ENCODE results near the gene OTOA.
"Not testable (repeated sequence)": the region's sequence is repeated elsewhere in the genome, so short reads cannot be mapped to it uniquely, and the experiment has no call there.

OTOA gene

DNA sequence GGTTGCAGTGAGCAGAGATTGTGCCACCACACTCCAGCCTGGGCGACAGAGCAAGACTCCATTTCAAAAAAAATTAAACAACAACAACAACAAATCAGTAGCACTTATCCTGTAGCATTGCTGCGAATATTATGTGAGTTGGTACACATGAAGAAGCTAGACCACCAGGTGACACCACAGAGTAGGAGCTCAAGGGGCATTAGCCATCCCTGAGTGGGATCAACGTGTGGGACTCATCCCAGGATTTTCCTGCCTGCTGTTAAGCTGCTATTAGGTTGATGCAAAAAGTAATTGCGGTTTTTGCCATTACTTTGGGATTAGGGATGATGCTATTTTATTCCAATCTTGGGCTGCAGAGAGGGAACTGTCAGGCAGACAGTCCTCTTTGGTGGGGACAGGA lies 47.2 kb downstream of the OTOA start:
- DNase-seq, result no peak
- Mint-ChIP-seq H3K27me3 (no peaks in the 10 kb centered on the region), H3K4me3 (no peak overlapping the region), H3K9me3 (no peaks in the 10 kb centered on the region), H3K36me3 (ENCODE audit: low read depth) (no peaks in the 10 kb centered on the region), H3K4me1 (ENCODE audit: low read depth) (peaks cover 6% of the 10 kb centered on the region), H3K27ac (no peak overlapping the region)

DNA sequence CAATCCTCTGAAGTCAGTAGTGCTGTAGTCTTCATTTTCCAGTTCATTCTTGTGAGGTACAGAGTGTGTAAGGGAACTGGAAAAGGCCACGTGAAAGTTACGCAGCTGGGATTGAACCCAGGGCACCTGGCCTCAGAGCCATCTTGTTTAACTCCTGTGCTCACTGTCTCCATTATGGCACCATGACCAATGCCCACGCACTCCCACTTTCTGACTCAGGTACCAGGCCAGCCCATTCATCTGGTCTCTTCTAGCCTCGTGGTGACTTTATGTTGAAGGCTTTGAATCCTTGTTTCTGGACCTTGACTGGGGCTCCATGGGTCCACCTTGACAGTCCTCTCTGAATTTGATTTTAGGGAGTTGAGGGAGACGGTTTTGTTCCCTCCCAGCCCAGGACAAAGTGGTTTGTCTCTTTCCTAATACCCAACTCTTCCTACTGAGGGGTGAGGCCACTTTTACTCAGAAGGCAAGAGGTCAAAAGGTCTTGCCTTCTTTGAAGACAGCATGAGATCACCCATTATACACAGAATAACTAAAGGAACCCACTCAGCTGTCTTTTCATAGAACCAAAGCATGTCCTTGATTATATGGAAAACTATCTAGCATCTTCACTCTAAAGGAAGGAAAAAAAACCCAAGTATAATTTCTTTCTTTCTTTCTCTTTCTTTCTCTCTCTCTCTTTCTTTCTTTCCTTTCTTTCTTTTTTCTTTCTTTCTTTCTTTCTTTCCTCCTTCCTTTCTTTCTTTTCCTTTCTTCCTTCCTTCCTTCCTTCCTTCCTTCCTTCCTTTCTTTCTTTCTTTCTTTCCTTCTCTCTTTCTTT lies 50.0 kb downstream of the OTOA start:
- Mint-ChIP-seq H3K4me1 (ENCODE audit: low read depth) (peaks cover 2% of the 10 kb centered on the region), H3K27me3 (no peaks in the 10 kb centered on the region), H3K4me3 (no peak overlapping the region), H3K27ac (no peak overlapping the region), H3K36me3 (ENCODE audit: low read depth) (no peaks in the 10 kb centered on the region), H3K9me3 (no peaks in the 10 kb centered on the region)
- no peak for DNase-seq

DNA sequence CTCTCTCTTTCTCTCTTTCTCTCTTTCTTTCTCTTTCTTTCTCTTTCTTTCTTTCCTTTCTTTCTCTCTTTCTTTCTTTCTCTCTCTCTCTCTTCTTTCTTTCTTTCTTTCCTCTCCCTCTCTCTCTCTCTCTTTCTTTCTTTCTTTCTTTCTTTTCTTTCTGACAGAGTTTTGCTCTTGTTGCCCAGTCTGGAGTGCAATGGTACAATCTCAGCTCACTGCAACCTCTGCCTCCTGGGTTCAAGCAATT lies 50.5 kb downstream of the OTOA start:
- not testable (repeated sequence) for H3K36me3 Mint-ChIP-seq (ENCODE audit: low read depth); H3K4me3 Mint-ChIP-seq; H3K4me1 Mint-ChIP-seq (ENCODE audit: low read depth); H3K27ac Mint-ChIP-seq; DNase-seq; H3K9me3 Mint-ChIP-seq; H3K27me3 Mint-ChIP-seq

DNA sequence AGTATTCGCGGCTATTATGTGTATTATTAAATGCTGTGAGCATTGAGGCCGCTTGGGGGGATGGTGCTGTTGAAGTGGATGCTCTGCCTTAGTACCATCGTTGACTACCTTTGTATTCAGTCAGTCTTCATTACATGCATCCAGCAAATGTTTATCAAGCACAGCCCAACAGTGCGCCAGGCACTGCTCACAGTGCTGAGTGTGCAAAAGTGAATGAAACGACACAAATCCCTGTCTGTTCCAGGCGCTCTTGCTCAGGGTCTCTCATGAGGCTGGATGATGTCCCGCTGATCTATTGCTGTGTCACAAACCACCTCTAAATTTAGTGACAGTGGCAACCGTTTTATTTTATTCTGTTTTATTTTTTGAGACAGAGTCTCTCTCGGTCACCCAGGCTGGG lies 53.8 kb downstream of the OTOA start:
- H3K36me3 Mint-ChIP-seq (ENCODE audit: low read depth), result no peaks in the 10 kb centered on the region
- DNase-seq, result no peak
- peaks cover 2% of the 10 kb centered on the region for H3K4me1 Mint-ChIP-seq (ENCODE audit: low read depth)

DNA sequence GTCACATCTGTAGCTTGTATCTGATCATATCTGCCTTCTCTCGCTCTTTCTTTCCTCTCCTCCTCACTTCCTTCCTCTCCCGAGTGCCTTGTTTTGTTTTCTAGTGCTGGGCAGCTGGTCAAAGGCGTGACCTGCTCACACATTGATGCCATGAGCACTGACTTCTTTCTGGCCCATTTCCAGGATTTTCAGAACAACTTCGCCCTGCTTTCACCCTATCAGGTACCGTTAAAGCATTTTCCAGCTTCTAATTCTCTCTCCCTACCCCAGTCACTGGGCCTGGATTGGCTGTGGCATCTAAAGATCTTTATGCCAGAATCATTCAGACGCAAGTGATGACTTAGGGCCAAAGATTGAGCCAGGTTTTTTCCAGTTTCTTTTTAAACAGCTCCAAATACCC lies 55.5 kb downstream of the OTOA start:
- Mint-ChIP-seq H3K4me1 (ENCODE audit: low read depth) (peaks cover 5% of the 10 kb centered on the region), H3K27me3 (no peaks in the 10 kb centered on the region)

More for the DNA sequence above, 53.8 kb downstream of the OTOA start:
- no peak overlapping the region for H3K27ac Mint-ChIP-seq
- H3K4me3 Mint-ChIP-seq, result no peak overlapping the region
- no peaks in the 10 kb centered on the region for H3K9me3 Mint-ChIP-seq
- no peaks in the 10 kb centered on the region for H3K27me3 Mint-ChIP-seq

DNA sequence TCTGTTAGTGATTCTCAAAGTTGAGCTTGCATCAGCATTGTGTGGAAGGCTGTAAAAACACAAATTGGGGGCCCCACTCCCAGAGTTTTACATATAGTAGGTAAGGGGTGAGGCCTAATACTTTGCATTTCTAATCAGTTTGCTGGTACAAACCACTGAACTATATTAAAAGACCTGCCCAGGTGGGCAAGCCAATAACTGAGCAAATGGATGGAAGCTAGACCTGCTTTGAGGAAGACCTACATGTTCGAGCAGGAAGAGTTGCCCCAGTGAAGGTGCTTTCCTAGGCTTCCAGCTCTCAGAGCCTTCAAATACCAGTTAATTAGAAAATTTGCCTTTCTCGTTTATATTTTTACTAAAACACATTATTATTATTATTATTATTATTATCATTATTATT lies 56.8 kb downstream of the OTOA start:
- Mint-ChIP-seq H3K36me3 (ENCODE audit: low read depth) (no peaks in the 10 kb centered on the region), H3K27me3 (peaks cover 3% of the 10 kb centered on the region), H3K9me3 (peaks cover 4% of the 10 kb centered on the region), H3K27ac (no peak overlapping the region), H3K4me3 (no peak overlapping the region), H3K4me1 (ENCODE audit: low read depth) (peaks cover 5% of the 10 kb centered on the region)
- no peak for DNase-seq

More for the DNA sequence above, 55.5 kb downstream of the OTOA start:
- no peak overlapping the region for H3K27ac Mint-ChIP-seq
- H3K9me3 Mint-ChIP-seq, result peaks cover 4% of the 10 kb centered on the region
- H3K36me3 Mint-ChIP-seq (ENCODE audit: low read depth), result no peaks in the 10 kb centered on the region
- no peak overlapping the region for H3K4me3 Mint-ChIP-seq
- no peak for DNase-seq

DNA sequence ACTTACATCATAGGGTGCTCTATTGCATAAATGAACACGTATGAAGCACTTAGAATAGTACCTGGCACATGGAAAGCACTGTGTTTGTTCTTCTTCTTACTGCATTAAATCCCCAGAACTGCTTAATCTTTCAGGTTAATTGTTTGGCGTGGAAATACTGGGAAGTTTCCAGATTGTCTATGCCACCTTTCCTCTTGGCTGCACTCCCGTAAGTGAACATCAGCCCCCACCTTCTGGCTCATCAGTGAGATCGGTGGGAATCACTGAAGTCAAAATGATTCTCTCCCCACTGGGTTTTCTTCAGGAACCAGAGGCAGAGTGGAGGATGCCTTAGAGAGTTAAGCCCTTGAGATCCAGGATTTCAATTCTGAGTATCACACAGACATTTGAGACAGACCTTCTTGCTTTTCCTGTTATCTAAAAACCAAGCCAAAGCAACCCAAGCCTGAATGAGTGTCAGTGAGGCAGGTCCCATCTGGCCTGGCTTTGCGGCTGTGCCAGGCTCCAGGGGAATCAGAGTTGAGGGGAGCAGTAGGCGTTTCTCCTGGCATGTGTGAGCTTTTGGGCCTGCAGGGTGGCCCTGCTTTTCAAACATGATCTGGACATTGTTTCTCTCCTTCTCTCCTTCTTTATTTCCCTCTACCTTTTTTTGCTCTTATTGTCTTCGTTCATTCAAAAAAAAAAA lies 59.1 kb downstream of the OTOA start:
- Mint-ChIP-seq H3K27ac (no peak overlapping the region), H3K36me3 (ENCODE audit: low read depth) (no peaks in the 10 kb centered on the region), H3K27me3 (peaks cover 13% of the 10 kb centered on the region), H3K4me3 (no peak overlapping the region), H3K9me3 (peaks cover 4% of the 10 kb centered on the region), H3K4me1 (ENCODE audit: low read depth) (peaks cover 12% of the 10 kb centered on the region)
- DNase-seq, result no peak

DNA sequence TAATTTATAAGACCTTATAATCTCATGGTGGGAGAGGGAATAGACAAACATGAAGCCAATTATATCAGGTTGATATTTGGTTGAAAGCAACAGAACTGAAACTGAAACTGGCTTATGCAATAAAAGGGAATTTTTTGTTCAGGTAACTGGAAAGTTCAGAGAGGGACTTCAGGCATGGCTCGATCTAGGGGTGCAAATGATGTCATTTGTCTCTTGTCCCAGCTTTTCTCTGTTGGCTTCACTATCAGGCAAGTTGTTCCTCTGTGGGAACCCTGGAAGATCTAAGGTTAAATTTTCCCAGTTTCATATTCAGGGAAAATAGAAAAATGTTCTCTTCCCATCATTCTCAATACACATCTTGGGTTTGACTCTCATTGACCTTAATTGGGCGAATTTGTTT lies 59.8 kb downstream of the OTOA start:
- Mint-ChIP-seq H3K27ac (no peak overlapping the region), H3K36me3 (ENCODE audit: low read depth) (no peaks in the 10 kb centered on the region), H3K4me1 (ENCODE audit: low read depth) (peaks cover 16% of the 10 kb centered on the region), H3K4me3 (no peak overlapping the region), H3K27me3 (peaks cover 17% of the 10 kb centered on the region), H3K9me3 (peaks cover 4% of the 10 kb centered on the region)
- no peak for DNase-seq

DNA sequence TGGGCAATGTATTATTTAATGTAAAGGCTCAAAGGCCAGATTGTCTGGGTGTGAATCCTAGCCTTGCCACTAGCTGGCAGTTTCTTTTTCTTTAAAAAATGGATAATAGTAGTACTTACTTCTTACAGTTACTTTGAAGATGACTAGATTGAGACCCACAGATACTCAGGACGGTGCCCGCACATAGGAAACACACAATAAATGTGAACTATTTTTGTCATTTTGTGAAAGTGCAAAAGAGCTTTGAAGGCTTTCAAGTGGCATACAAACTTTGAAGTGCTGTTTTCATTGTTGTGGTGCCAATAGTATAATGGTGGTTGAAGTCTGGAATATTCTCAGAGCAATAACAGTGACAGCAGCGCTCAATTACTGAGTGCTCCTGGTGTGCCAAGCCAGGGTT lies 63.6 kb downstream of the OTOA start:
- Mint-ChIP-seq H3K27me3 (peaks cover 23% of the 10 kb centered on the region), H3K4me3 (no peak overlapping the region), H3K4me1 (ENCODE audit: low read depth) (peaks cover 16% of the 10 kb centered on the region), H3K27ac (no peak overlapping the region), H3K36me3 (ENCODE audit: low read depth) (no peaks in the 10 kb centered on the region), H3K9me3 (peaks cover 4% of the 10 kb centered on the region)
- DNase-seq, result no peak

DNA sequence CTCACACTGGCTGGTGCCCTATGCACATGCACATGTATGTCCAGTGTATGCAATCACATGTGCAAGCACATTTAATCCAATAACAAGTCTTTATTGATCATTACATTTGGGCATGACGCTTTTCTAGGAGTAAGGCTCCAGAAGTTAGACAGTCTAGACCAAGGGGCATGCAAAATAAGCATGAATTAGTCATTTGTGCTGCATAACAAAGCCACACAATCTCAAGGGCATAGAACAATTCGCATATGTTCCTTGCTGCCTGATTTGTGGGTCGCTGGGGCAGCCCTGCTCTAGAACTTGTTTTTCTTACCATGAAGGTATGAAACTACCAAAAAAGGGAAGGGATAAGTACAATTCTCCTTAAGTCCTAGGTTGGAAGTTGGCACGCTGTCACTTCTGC lies 67.5 kb downstream of the OTOA start:
- H3K27me3 Mint-ChIP-seq, result peaks cover 15% of the 10 kb centered on the region
- H3K27ac Mint-ChIP-seq, result not testable (repeated sequence)

DNA sequence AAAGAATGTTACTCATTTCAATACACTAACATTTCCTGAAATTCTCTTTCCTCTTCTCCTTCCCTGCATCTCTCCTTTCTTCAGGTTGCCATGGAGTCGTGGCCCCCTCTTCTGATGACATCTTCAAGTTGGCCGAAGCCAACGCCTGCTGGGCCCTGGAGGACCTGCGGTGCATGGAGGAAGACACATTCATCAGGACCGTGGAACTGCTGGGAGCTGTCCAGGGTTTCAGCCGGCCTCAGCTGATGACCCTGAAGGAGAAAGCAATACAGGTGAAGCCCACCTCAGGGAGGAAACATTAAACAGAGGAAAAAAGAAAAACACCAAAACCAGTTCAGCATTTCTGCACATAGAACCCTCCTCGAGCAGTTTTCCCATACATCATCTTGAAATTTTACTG lies 76.9 kb downstream of the OTOA start:
- H3K4me1 Mint-ChIP-seq (ENCODE audit: low read depth); H3K36me3 Mint-ChIP-seq (ENCODE audit: low read depth); H3K4me3 Mint-ChIP-seq; DNase-seq; H3K27ac Mint-ChIP-seq; H3K27me3 Mint-ChIP-seq; H3K9me3 Mint-ChIP-seq: not testable (repeated sequence)

More for the DNA sequence above, 67.5 kb downstream of the OTOA start:
- H3K9me3 Mint-ChIP-seq; H3K4me3 Mint-ChIP-seq; H3K36me3 Mint-ChIP-seq (ENCODE audit: low read depth); DNase-seq: not testable (repeated sequence)
- peaks cover 11% of the 10 kb centered on the region for H3K4me1 Mint-ChIP-seq (ENCODE audit: low read depth)

DNA sequence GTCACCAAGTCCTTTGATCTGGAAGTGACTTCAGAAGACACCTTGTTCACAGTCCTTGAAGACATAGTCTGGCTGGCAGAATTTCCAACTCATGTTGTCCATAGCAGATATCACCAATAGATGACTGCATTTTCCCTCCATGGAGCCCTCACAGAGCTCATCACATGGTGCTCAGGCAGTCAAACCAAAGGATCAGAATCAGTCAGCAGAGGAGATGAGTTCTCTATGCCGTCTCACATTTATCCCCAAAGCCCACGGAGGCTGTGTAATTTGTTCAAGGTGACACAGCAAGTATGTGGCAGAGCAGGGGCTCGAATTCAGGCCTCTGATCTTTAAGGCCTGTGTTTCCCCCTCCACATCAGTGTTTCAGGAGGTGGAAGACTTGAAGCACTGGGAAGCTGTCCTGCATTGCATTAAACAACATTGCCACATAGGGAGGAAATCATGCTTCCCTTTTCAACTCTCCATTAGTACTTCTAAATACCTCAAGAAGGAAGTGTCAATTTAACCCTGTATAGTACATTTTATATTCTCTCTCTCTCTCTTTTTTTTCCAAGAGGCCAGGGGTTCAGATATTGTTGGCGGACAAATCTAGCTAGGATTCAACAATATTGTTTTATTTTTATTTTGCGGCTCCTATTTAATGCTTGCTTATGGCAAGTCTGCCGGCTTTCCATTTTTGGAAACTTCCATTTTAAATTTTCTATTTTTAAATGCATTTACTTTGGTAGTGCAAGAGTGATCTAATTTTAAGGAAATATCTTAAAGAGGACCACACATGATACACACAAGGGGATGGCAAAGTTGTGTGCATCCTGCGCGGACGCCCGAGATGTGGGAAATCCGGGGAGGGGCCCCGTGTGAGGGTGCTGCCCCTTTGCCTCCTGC lies 92.7 kb downstream of the OTOA start:
- DNase-seq; H3K9me3 Mint-ChIP-seq; H3K4me1 Mint-ChIP-seq (ENCODE audit: low read depth); H3K27ac Mint-ChIP-seq; H3K4me3 Mint-ChIP-seq; H3K36me3 Mint-ChIP-seq (ENCODE audit: low read depth): not testable (repeated sequence)
- H3K27me3 Mint-ChIP-seq, result peaks cover 10% of the 10 kb centered on the region

DNA sequence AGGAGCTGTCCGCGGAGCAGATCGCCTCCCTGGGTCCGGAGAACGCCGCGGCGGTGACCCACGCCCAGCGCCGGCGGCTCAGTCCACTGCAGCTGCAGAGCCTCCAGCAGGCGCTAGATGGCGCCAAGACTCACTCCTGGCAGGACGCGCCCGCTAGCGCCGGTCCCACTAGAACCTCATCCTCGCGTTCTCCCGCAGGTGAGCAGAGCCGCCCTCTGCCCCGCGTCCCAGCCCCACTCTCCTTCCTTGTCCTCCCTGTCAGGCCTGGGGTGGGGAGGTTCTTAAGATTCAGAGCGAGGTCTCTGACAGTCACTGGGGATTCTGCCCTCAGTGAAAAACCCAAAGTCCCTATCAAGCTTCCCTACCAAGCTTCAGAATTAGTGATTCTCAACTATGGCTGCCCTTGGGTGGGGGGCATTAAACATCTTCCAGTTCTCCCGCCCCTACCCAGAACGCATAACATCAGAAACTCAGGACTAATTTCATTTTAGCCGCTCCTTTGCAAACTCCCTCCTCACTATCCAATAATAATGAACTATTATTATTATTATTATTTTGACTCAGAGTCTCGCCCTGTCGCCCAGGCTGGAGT lies 93.4 kb downstream of the OTOA start:
- H3K27ac Mint-ChIP-seq; H3K4me1 Mint-ChIP-seq (ENCODE audit: low read depth); H3K9me3 Mint-ChIP-seq; H3K4me3 Mint-ChIP-seq; H3K36me3 Mint-ChIP-seq (ENCODE audit: low read depth); DNase-seq: not testable (repeated sequence)
- H3K27me3 Mint-ChIP-seq, result peaks cover 10% of the 10 kb centered on the region

DNA sequence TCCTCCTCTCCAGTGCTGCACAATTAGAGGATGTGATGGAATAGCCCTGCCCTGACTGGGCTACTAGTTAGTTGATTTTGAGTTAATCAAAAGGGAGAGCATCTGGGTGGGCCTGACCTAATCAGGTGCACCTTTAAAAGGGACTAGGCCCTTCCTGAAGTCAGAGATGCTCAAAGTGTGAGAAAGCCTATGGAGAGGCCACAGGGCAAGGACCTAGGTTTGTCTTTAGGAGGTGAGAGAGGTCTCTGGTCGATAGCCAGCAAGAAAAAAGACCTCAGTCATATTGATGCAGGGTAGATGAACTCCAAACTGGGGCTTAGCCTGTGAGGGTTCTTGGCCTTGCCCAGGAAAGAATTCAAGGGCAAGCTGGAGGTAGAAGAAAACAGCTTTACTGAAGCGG lies 104.5 kb downstream of the OTOA start:
- H3K36me3 Mint-ChIP-seq (ENCODE audit: low read depth); H3K27ac Mint-ChIP-seq; H3K27me3 Mint-ChIP-seq; H3K4me1 Mint-ChIP-seq (ENCODE audit: low read depth); H3K9me3 Mint-ChIP-seq; H3K4me3 Mint-ChIP-seq; DNase-seq: not testable (repeated sequence)

All from activated T-cell treated with anti-CD3 and anti-CD28 coated beads, Interleukin-2, amount 50 U/mL, for 24 hours (primary cell).